Astrocyte of the hippocampus (primary cell): ENCODE data around the gene GRIA4.
A peak's percentile ranks its signal among the peaks of the same experiment; 100 is the strongest.

Experiments
- DNase-seq: peaks from one replicate; pipeline ENCODE4 v3.0.0; 2011; ENCODE audit warnings: low read depth, low spot score

The GRIA4 gene

GRCh38 chr11:105918039-105918438, 308.2 kb downstream of the GRIA4 start:
- DNase-seq = no peak

GRCh38 chr11:105918600-105918999, 308.7 kb downstream of the GRIA4 start:
- no peak for DNase-seq

DNA sequence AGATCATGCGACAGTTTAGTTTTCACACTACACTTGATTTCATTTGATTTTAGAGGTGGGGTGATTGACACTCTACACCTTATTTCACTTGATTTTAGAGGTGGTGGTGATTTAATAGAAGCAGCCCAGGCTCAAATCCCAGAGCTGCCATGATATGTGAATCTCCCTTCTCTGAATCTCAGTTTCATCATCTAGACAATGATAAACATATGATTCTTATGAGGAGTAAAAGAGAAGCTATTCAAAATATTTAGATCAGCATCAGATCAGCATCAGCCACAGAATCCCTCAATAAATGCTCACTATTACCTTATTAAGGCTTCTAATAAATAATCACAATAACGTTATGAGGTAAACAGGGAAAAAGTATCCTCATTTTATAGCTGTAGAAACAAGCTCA, 313.4 kb downstream of the GRIA4 start:
- DNase-seq = no peak

DNA sequence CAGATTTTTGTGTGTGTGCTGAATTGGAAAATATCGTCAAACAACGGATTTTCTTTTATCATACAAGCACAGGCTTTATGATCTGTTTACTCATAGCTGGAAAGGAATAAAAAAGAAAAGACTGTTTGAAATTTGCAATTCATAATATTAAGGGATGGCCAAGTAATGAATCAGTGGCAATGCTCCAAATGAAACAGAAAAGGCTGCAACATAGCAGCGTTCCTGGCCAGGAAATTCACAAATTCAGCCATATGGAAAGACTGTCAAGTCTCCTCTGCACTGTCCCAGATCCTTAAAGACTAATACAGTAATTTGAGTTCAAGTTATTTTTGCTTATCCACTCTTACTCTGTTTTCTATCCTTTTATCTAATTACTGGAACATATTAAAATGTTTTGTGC, 313.9 kb downstream of the GRIA4 start:
- peak; percentile 64 for DNase-seq

DNA sequence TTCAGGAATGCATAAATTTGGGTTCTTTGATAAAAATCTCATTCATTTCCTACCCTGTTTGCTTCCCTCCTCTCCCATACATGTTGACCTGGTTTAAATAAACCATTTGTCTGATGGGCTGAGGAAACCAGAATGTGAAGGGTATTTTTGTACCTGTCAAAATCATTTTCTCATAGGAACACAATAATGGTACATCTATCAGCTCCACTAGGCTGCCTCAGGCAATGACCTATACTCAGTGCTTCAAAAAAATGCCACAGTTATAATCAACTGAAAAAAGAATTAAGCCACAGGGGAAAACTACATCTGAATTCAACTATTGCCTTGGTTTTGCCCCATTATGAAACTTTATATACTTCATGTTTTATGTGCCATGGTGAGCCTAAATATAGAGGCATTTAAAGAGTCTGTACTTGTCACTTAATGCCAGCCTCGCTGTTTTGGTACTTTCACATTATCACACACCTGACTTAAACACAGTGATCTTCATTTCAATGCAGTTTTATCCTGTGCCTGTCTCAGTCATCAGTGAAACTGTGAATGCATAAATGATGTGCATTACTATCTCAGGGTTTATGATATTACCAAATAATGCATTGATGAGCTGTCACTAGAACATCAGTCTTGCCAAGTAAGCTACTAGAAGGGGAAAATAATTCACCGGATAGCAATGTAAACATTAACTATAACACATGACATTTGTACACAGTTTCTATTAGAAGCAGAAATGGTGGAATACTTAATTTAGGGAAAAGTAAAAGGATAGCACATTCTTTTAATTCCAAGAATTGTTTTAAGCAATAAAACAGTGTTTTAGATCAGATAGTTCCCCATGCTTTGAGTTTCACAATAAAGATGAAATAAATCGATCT, 319.4 kb downstream of the GRIA4 start:
- no peak for DNase-seq

GRCh38 chr11:105933695-105934094, 323.8 kb downstream of the GRIA4 start:
- no peak for DNase-seq

GRCh38 chr11:105935791-105936190, 325.9 kb downstream of the GRIA4 start:
- peak; percentile 71 for DNase-seq

DNA sequence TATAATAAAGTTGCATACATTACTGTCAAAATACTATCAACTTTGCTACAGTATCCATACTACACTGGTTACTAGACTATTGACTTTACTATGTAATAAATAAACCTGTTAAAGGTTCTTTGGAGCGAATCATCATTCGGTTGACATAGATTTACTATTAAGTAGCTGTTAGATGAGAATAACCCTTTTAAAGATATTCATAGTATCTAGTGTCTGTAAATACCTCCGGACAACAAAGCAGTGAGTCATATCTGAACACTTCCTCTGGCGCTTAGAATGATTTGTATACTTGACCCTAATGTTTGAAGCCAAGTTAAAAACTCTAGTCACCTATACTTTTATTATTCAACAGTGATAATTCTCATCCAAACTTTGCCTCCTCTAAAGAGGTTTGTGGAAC, 327.5 kb downstream of the GRIA4 start:
- peak; percentile 50 for DNase-seq

DNA sequence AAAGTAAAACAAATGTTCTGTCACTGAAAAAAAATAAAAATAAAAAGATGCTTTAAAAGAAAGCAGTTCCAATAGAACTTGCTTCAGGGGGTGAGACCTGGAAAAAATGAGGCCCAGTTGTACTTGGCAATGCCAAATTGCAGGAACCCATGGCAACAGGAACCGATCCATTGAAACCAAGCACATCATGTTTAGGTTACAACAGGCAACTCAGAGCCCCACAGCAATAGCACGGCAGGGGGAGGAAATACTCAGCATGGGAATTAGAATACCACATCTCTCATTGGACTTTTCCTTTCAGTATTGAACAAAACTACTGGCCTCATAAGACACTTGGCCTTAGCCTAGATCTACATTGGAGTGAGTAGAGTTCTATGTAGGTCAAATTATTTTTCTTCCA, 327.9 kb downstream of the GRIA4 start:
- peak; percentile 61 for DNase-seq

GRCh38 chr11:105942921-105943320, 333.0 kb downstream of the GRIA4 start:
- DNase-seq = no peak

- no peak for DNase-seq
Measured at GRCh38 chr11:105948918-105949590, 339.2 kb downstream of the GRIA4 start.

DNA sequence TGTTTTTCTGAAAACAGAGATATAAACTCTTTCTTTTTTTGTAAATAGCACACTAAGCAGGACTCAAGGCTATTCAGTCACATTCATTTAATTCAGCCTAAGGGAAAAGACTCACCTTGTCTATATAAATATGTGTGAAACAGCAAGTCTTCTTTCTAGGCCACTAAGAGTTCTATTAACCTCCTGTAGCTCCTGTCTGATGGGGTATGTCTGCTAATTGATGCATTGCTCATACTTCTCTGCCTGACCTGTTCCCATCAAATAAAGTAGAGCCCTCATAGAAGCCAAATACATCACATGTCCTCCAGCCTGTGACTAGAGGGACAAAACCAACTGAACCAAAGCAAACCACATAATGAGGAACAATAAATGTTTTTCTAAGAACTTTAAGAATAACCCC, 344.0 kb downstream of the GRIA4 start:
- no peak for DNase-seq

DNA sequence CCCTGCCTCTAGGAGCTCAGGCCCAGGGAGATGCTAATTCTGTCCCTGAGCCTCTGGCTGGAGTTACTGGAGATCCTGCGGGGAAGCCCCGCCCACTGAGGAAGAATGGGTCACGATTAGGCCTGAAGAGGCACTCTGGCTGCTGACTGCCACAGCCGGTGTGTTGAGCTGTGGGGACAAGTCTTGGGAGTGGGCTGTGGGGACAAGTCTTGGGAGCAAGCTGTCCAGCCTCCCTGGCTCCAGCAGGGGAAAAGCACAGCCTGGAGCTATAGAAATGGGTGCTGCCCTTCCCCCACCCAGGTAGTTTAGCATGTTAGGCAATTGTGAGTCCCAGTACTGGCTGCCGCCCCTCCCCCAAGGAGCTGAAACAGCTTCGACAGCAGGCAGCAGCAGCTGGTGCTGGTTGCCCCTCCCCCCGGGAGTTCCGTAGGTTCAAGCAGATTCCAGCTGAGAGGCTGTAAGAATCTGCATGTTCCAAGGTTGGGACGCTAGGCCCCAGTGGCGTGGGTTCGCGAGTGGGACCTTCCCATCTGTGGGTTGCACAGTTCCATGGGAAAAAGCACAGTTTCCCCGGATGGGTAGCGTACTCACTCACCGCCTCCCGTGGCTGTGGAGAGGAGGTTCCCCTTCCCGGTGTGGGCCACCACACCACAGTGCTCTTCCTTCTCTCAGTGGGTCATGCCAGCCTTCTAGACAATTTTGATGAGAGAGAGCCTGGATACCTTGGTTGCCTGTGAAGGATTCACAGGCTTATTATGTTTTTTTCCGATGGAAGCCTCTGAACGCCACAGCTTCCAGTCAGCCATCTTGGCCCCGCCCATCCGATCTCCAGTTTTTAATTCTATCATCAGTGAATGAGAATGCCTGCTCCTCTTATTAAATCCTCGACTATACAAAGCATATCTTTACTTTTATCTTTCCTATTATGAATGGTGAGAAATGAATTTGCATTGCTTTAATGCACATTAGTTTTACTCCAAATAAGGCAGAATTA, 350.7 kb downstream of the GRIA4 start:
- DNase-seq = no peak

- DNase-seq = peak; percentile 46
Measured at GRCh38 chr11:105968021-105968697, 358.3 kb downstream of the GRIA4 start.

- DNase-seq = no peak
Measured at GRCh38 chr11:105969756-105970155, 359.9 kb downstream of the GRIA4 start.

DNA sequence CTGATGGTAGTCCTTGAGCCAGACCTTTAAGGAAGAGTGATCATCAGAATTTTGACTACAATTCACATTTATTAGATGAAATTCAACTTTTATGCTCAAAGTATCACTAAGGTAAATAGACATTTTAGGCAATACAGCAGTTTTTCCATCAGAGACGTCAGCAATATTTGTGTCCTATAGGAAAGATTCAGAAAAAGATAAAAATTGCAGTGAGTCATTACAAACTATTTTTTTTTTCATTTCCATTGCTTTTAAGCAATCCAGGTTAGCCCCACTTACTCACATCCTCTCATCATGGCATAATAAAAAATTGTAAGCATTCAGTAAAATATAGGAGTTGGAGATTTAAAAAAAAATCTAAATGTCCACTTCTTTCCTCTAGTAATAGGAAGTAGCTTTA, 365.3 kb downstream of the GRIA4 start:
- DNase-seq = no peak

- DNase-seq = no peak
Measured at GRCh38 chr11:105979997-105980703, 370.3 kb downstream of the GRIA4 start.

- no peak for DNase-seq
Measured at GRCh38 chr11:105986554-105986953, 376.7 kb downstream of the GRIA4 start.

GRCh38 chr11:105988197-105988596, 378.3 kb downstream of the GRIA4 start:
- DNase-seq = no peak

- no peak for DNase-seq
Measured at GRCh38 chr11:105989124-105989523, 379.3 kb downstream of the GRIA4 start.

DNA sequence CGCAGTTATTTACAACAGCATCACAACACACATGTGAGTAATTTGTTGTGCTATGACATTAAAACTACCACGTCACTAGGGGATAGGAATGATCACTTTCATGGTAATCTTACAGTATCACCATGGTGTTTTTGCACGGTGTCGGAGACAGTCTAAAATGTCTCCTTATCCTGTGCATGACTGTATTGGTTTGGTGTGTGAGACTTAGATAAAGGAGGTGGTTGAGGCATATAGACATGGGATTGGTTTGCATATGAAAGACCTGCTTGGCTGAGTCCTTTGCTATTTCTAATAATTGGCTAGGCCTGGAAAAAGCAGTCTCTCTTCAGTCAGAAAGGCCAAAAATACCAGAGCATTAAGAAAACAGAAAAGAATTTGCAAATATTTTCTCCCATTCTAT, 382.0 kb downstream of the GRIA4 start:
- no peak for DNase-seq
